HL-60 (cell line): ENCODE results near the gene OFD1.

Experiments
- DNase-seq, 2 experiments: peaks; one replicate each; pipeline ENCODE4 v3.0.0-alpha.2; 2010 to 2020; ENCODE audit warnings: low read depth in 1 of 2, low spot score in 1 of 2
- H3K27ac ChIP-seq: fragments of 250-450 bp; sonication (Bioruptor Pico); replicated peaks from 2 replicates; pipeline ENCODE4 v1.5.1; 2020; ENCODE audit warnings: mild to moderate bottlenecking, moderate library complexity
- H3K27me3 ChIP-seq: fragments of 250-450 bp; sonication (Bioruptor Pico); 2 replicates; pipeline ENCODE4 v1.5.1; 2021; ENCODE audit warnings: mild to moderate bottlenecking, moderate library complexity; ENCODE audit not compliant: insufficient read depth, poor library complexity, severe bottlenecking
- H3K4me3 ChIP-seq: replicated peaks from 2 replicates; pipeline ENCODE4 v1.5.1; 2011; ENCODE audit warnings: mild to moderate bottlenecking, control low read depth, low read length; ENCODE audit not compliant: insufficient read depth
- CTCF ChIP-seq: IDR thresholded peaks from one replicate; pipeline ENCODE4 v1.5.1; 2011; ENCODE audit warnings: low read length, control low read depth, inconsistent platforms; ENCODE audit not compliant: insufficient read depth
- GABPA ChIP-seq: IDR thresholded peaks from 2 replicates; pipeline ENCODE4 v1.6.1; 2012; ENCODE audit warnings: low read depth
- POLR2AphosphoS5 ChIP-seq: IDR thresholded peaks from 2 replicates; pipeline ENCODE4 v1.6.1; 2012; ENCODE audit warnings: low read depth
- REST ChIP-seq: IDR thresholded peaks from 2 replicates; pipeline ENCODE4 v1.6.1; 2012; ENCODE audit warnings: low read depth; ENCODE audit not compliant: insufficient replicate concordance
- SPI1 ChIP-seq: IDR thresholded peaks from 2 replicates; pipeline ENCODE4 v1.6.1; 2012; ENCODE audit warnings: low read depth, mild to moderate bottlenecking, borderline replicate concordance

OFD1 gene

GRCh38 chrX:13797512-13797911 lies 63.0 kb downstream of the OFD1 start:
- Histone ChIP-seq H3K4me3 (no peak overlapping the region), H3K27me3 (no peaks in the 10 kb centered on the region), H3K27ac (no peak overlapping the region)
- no peak for TF ChIP-seq REST
- TF ChIP-seq GABPA: no peak
- no peak for TF ChIP-seq CTCF
- TF ChIP-seq SPI1: no peak
- no peak for TF ChIP-seq POLR2AphosphoS5
- no peak for DNase-seq

- H3K27me3 ChIP-seq: no peaks in the 10 kb centered on the region
- H3K27ac ChIP-seq: no peak overlapping the region
- H3K4me3 ChIP-seq: no peak overlapping the region
- DNase-seq: no peak
- TF ChIP-seq GABPA: no peak
- no peak for TF ChIP-seq REST
- TF ChIP-seq POLR2AphosphoS5: no peak
- no peak for TF ChIP-seq SPI1
- TF ChIP-seq CTCF: no peak
Observed at GRCh38 chrX:13798184-13798583, 63.6 kb downstream of the OFD1 start.

- Histone ChIP-seq H3K27ac (no peak overlapping the region), H3K4me3 (no peak overlapping the region), H3K27me3 (no peaks in the 10 kb centered on the region)
- TF ChIP-seq SPI1: no peak
- no peak for TF ChIP-seq GABPA
- no peak for TF ChIP-seq REST
- no peak for TF ChIP-seq CTCF
- TF ChIP-seq POLR2AphosphoS5: no peak
- DNase-seq: no peak
Observed at GRCh38 chrX:13803116-13803515, 68.6 kb downstream of the OFD1 start.
